B cell (primary cell): ENCODE measurements around the gene URM1. TPM values are rescaled to one million over a fixed set of nuclear protein-coding genes. Genes with fewer than 3 reads are reported as not detected.

Experiments
- ATAC-seq: fragments of 200-7000 bp; cut with Tn5 transposase; one replicate; pipeline ENCODE4 v1.10.0; 2021; ENCODE audit warnings: low read depth, mild to moderate bottlenecking, moderate number of reproducible peaks, moderate library complexity
- CTCF ChIA-PET: fragments of 350-600 bp; sonication (Branson Sonifier 250); formaldehyde crosslinking; loops from one replicate; lab custom pipeline; 2021; ENCODE audit warnings: antibody characterized with exemption, inconsistent platforms; lab: Charles Lee
- POLR2A ChIA-PET: fragments of 350-600 bp; sonication (Branson Sonifier 250); formaldehyde crosslinking; loops from one replicate; lab custom pipeline; 2021; ENCODE audit warnings: antibody characterized with exemption; lab: Charles Lee
- DNase-seq: peaks from one replicate; pipeline ENCODE4 v3.0.0; 2013
- H2AFZ ChIP-seq: 2 replicates; pipeline ENCODE4 v1.6.1; 2012; ENCODE audit warnings: mild to moderate bottlenecking, low read depth, low read length; ENCODE audit not compliant: insufficient read depth, poor library complexity, severe bottlenecking
- H3K27ac ChIP-seq, 2 donors: 1 replicate in 1 of 2; 2 replicates in 1 of 2; pipeline ENCODE4 v1.5.1; 2012 to 2013; ENCODE audit warnings: low read length in 2 of 2, mild to moderate bottlenecking in 2 of 2, moderate library complexity in 1 of 2
- H3K27me3 ChIP-seq, 4 experiments: fragments of 200-600 bp in 1 of 4; sonication (generic) in 1 of 4; replicated peaks in 1 of 4; 1 replicate in 2 of 4; 2 replicates in 2 of 4; pipeline versions ENCODE4 v1.6.1 to v1.7.0; 2013 to 2016; ENCODE audit warnings: low read length in 3 of 4, mild to moderate bottlenecking in 2 of 4, mixed read lengths in 1 of 4, moderate library complexity in 1 of 4; ENCODE audit not compliant: insufficient read depth in 4 of 4, control insufficient read depth in 3 of 4; ENCODE audit errors: control extremely low read depth in 1 of 4
- H3K36me3 ChIP-seq, 2 experiments: replicated peaks in 1 of 2; 1 replicate in 1 of 2; 2 replicates in 1 of 2; pipeline versions ENCODE4 v1.6.1 to v1.7.1; 2013; ENCODE audit warnings: low read length in 1 of 2; ENCODE audit not compliant: insufficient read depth in 2 of 2, control insufficient read depth in 1 of 2; ENCODE audit errors: control extremely low read depth in 1 of 2, extremely low read depth in 1 of 2
- H3K4me1 ChIP-seq, 2 donors: fragments of 200-600 bp in 1 of 2; sonication (generic) in 1 of 2; 1 replicate in 1 of 2; 2 replicates in 1 of 2; pipeline versions ENCODE4 v1.5.1 to v1.6.1; 2013 to 2017; ENCODE audit warnings: low read length in 2 of 2; ENCODE audit not compliant: control insufficient read depth in 2 of 2, insufficient read depth in 2 of 2
- H3K4me2 ChIP-seq: replicated peaks from 2 replicates; pipeline ENCODE3; 2012; ENCODE audit warnings: mild to moderate bottlenecking, low read depth, low read length; ENCODE audit not compliant: poor library complexity, severe bottlenecking
- H3K4me3 ChIP-seq, 5 experiments: fragments of 200-600 bp in 1 of 5; sonication (generic) in 1 of 5; 1 replicate in 3 of 5; 2 replicates in 2 of 5; pipeline versions ENCODE4 v1.5.1 to v1.7.0; 2011 to 2016; ENCODE audit warnings: low read length in 4 of 5, mild to moderate bottlenecking in 4 of 5, low read depth in 2 of 5, control low read depth in 1 of 5, moderate library complexity in 1 of 5; ENCODE audit not compliant: insufficient read depth in 1 of 5; ENCODE audit errors: control extremely low read depth in 1 of 5, extremely low read depth in 1 of 5
- H3K79me2 ChIP-seq: fragments of 200-600 bp; sonication (generic); one replicate; pipeline ENCODE4 v1.6.0; 2016; ENCODE audit warnings: low read length; ENCODE audit not compliant: control insufficient read depth, insufficient read depth
- H3K9ac ChIP-seq: fragments of 200-600 bp; sonication (generic); 2 replicates; pipeline ENCODE4 v1.6.1; 2017; ENCODE audit warnings: mild to moderate bottlenecking, low read length, moderate library complexity
- H3K9me3 ChIP-seq, 3 donors: one replicate each; pipeline versions ENCODE4 v1.6.1 to v1.7.1; 2013; ENCODE audit warnings: low read length in 2 of 3; ENCODE audit not compliant: control insufficient read depth in 2 of 3, insufficient read depth in 1 of 3; ENCODE audit errors: control extremely low read depth in 1 of 3
- H4K20me1 ChIP-seq: 2 replicates; pipeline ENCODE4 v1.6.0; 2012; ENCODE audit warnings: mild to moderate bottlenecking, low read length; ENCODE audit not compliant: insufficient read depth, control insufficient read depth, poor library complexity, severe bottlenecking
- H3K27ac Mint-ChIP-seq: one replicate; pipeline ENCODE4 v1.8.0; 2021; ENCODE audit warnings: mixed read lengths
- H3K27me3 Mint-ChIP-seq: one replicate; pipeline ENCODE4 v1.8.0; 2021; ENCODE audit warnings: mixed read lengths
- H3K4me1 Mint-ChIP-seq: one replicate; pipeline ENCODE4 v1.8.0; 2021; ENCODE audit warnings: mixed read lengths
- H3K4me3 Mint-ChIP-seq: one replicate; pipeline ENCODE4 v1.8.0; 2021; ENCODE audit warnings: mixed read lengths
- H3K9me3 Mint-ChIP-seq: one replicate; pipeline ENCODE4 v1.8.0; 2022; ENCODE audit warnings: mixed read lengths; ENCODE audit not compliant: insufficient read depth
- CTCF ChIP-seq: fragments of 200-600 bp; IDR thresholded peaks from one replicate; pipeline ENCODE4 v1.8.0; 2022; ENCODE audit warnings: antibody characterized with exemption, mild to moderate bottlenecking
- EZH2 ChIP-seq: IDR thresholded peaks from 2 replicates; pipeline ENCODE4 v1.6.1; 2012; ENCODE audit warnings: borderline replicate concordance, low read depth, mild to moderate bottlenecking, moderate library complexity, low read length; ENCODE audit not compliant: insufficient read depth, poor library complexity, severe bottlenecking
- WGBS: methylation state at CpG from one replicate; pipeline ENCODE4 v1.1.5; 2013; ENCODE audit warnings: missing lambda C conversion rate; ENCODE audit not compliant: insufficient coverage; 5-methylcytosine and 5-hydroxymethylcytosine counted together
- intact Hi-C: fragments of 100-400 bp; cut with micrococcal nuclease; formaldehyde crosslinking; loops from one replicate; pipeline ENCODE4 v1.10.0; 2022
- polyA plus RNA-seq: library from polyadenylated mRNA; depleted of rRNA; stranded (reverse); fragments of >200 nt; gene quantifications from 2 replicates; pipeline ENCODE4 v1.2.3, GENCODE V29; 2012
- total RNA-seq, 2 donors: library from RNA; stranded (reverse); fragments of 120-200 nt in 1 of 2; gene quantifications; 1 replicate in 1 of 2; 2 replicates in 1 of 2; pipeline versions ENCODE4 v1.2.3 to v1.2.4, GENCODE V29; 2013 to 2022

Gene URM1
- total and polyA plus RNA-seq, 2 donors (not counting 1 experiment from before 2014, with no cell fraction given): 40.3 to 43.8 TPM

- peak overlapping the region; percentile 64 for H3K9ac ChIP-seq
- H3K79me2 ChIP-seq: no peaks in the 10 kb centered on the region
- Mint-ChIP-seq H3K4me1 (peaks cover 9% of the 10 kb centered on the region), H3K4me3 (peak overlapping the region; percentile 85), H3K27ac (no peak overlapping the region), H3K27me3 (no peaks in the 10 kb centered on the region), H3K9me3 (no peaks in the 10 kb centered on the region)
- H3K36me3 ChIP-seq: no peaks in the 10 kb centered on the region
- H3K9me3 ChIP-seq: no peaks in the 10 kb centered on the region
- no peaks in the 10 kb centered on the region for H3K27me3 ChIP-seq
- no peak overlapping the region for H3K27ac ChIP-seq
- ChIA-PET CTCF (interaction anchor here (0.9 to 2.7 kb wide), 28 partner anchors 9 to 635 kb away, joined by 3 to 35 read pairs (median 3); partner anchors contain the start of genes CERCAM and URM1), POLR2A (interaction anchor here (2.7 kb wide), 1 partner anchor 10 kb away, joined by 20 read pairs; the partner anchor contains the start of gene URM1)
- peak overlapping the region; percentile 90 for H2AFZ ChIP-seq
- peak overlapping the region in 4 of 5 experiments; percentile 7 to 63 (median 48) for H3K4me3 ChIP-seq
- ATAC-seq: peak; percentile 87
- TF ChIP-seq CTCF (peak; percentile 89), EZH2 (no peak)
- 6% methylated on average over 17 of the region's 20 CpGs for WGBS
- peak; percentile 73 for DNase-seq
- H3K4me1 ChIP-seq: peaks cover 10 to 21% of the 10 kb centered on the region in 2 donors
- intact Hi-C loops: loop anchor here (1.0 kb wide), 1 partner anchor 58 kb away; the partner anchor contains the start of gene CERCAM
- H4K20me1 ChIP-seq: no peaks in the 10 kb centered on the region
- peak overlapping the region; percentile 82 for H3K4me2 ChIP-seq
Observed at GRCh38 chr9:128361986-128362646, 9.1 kb upstream of the URM1 start.

- no peak overlapping the region for H3K4me3 ChIP-seq
- ChIA-PET CTCF (interaction anchor here (0.6 to 2.7 kb wide), 27 partner anchors 8 to 634 kb away, joined by 3 to 35 read pairs (median 3); partner anchors contain the start of genes CERCAM and URM1), POLR2A (interaction anchor here (2.7 kb wide), 1 partner anchor 9 kb away, joined by 20 read pairs; the partner anchor contains the start of gene URM1)
- intact Hi-C loops: loop anchor here (1.0 kb wide), 1 partner anchor 58 kb away; the partner anchor contains the start of gene CERCAM
- DNase-seq (no peak), ATAC-seq (no peak)
- no peak overlapping the region for H3K9ac ChIP-seq
- no peaks in the 10 kb centered on the region for H4K20me1 ChIP-seq
- H3K79me2 ChIP-seq: no peaks in the 10 kb centered on the region
- H3K4me1 ChIP-seq: peaks cover 10 to 21% of the 10 kb centered on the region in 2 donors
- H3K4me3 Mint-ChIP-seq: no peak overlapping the region
- H3K27ac ChIP-seq: no peak overlapping the region
- TF ChIP-seq CTCF: no peak
- TF ChIP-seq EZH2: no peak
- H3K36me3 ChIP-seq: no peaks in the 10 kb centered on the region
- no peaks in the 10 kb centered on the region for H3K27me3 Mint-ChIP-seq
- H3K4me2 ChIP-seq: no peak overlapping the region
- H3K9me3 ChIP-seq: no peaks in the 10 kb centered on the region
- no peak overlapping the region for H2AFZ ChIP-seq
- H3K4me1 Mint-ChIP-seq: peaks cover 9% of the 10 kb centered on the region
- no peaks in the 10 kb centered on the region for H3K9me3 Mint-ChIP-seq
- H3K27ac Mint-ChIP-seq: no peak overlapping the region
- 86% methylated on average over 2 of the region's 3 CpGs for WGBS
- no peaks in the 10 kb centered on the region for H3K27me3 ChIP-seq
Observed at GRCh38 chr9:128362774-128363173, 8.4 kb upstream of the URM1 start.
